Upper lobe of right lung (tissue), 1 donor: Measurements from ENCODE around the gene CCNH. TPM values are rescaled to one million over a fixed set of nuclear protein-coding genes. Genes with fewer than 3 reads are reported as not detected.

Experiments
- ATAC-seq: fragments of 200-7000 bp; cut with Tn5 transposase; one replicate; pipeline ENCODE4 v1.9.1; 2020; ENCODE audit warnings: mild to moderate bottlenecking, moderate library complexity
- DNase-seq: peaks from one replicate; pipeline ENCODE4 v3.0.0-alpha.2; 2020
- H3K27ac ChIP-seq: fragments of 200-600 bp; one replicate; pipeline ENCODE4 v1.8.0; 2022
- H3K27me3 ChIP-seq: fragments of 200-600 bp; one replicate; pipeline ENCODE4 v1.8.0; 2022; ENCODE audit warnings: mild to moderate bottlenecking
- H3K36me3 ChIP-seq: fragments of 200-600 bp; one replicate; pipeline ENCODE4 v1.8.0; 2022
- H3K4me1 ChIP-seq: fragments of 200-600 bp; one replicate; pipeline ENCODE4 v1.8.0; 2022
- H3K4me3 ChIP-seq: fragments of 200-600 bp; one replicate; pipeline ENCODE4 v1.8.0; 2022; ENCODE audit warnings: mild to moderate bottlenecking
- H3K9me3 ChIP-seq: fragments of 200-600 bp; one replicate; pipeline ENCODE4 v1.8.0; 2022
- CTCF ChIP-seq: fragments of 200-600 bp; IDR thresholded peaks from one replicate; pipeline ENCODE4 v1.8.0; 2022; ENCODE audit warnings: antibody characterized with exemption
- intact Hi-C: fragments of 100-400 bp; cut with DNase I; formaldehyde crosslinking; loops from one replicate; pipeline ENCODE4 v1.11.0; 2022
- total RNA-seq: library from RNA; stranded (reverse); fragmentation: NEBNext Ultra II Directional; extraction: Animal tissue kit (Norgen Biotek cat#: 25700); gene quantifications from one replicate; pipeline ENCODE4 v1.2.1, GENCODE V29; 2021
- donor health status: DM: no; HTN: yes; CAD: no; lungs with severe emphysema.

The CCNH gene
- total RNA-seq, 1 donor from 2014 or later: 50.4 TPM

- Histone ChIP-seq H3K27ac (no peak overlapping the region), H3K27me3 (no peaks in the 10 kb centered on the region), H3K4me1 (no peaks in the 10 kb centered on the region), H3K36me3 (no peaks in the 10 kb centered on the region), H3K9me3 (no peaks in the 10 kb centered on the region), H3K4me3 (no peak overlapping the region)
- ATAC-seq (no peak), DNase-seq (no peak)
- TF ChIP-seq CTCF: no peak
- intact Hi-C loops: no loop called here
These were observed 18.2 kb upstream of the CCNH start for GRCh38 chr5:87430863-87431457.

GRCh38 chr5:87423755-87424154 lies 11.0 kb upstream of the CCNH start:
- ATAC-seq (no peak), DNase-seq (no peak)
- no peaks in the 10 kb centered on the region for H3K9me3 ChIP-seq
- no peaks in the 10 kb centered on the region for H3K4me1 ChIP-seq
- intact Hi-C loops: no loop called here
- no peaks in the 10 kb centered on the region for H3K36me3 ChIP-seq
- H3K27ac ChIP-seq: no peak overlapping the region
- H3K4me3 ChIP-seq: no peak overlapping the region
- no peaks in the 10 kb centered on the region for H3K27me3 ChIP-seq
- no peak for TF ChIP-seq CTCF

GRCh38 chr5:87421307-87421706 lies 8.6 kb upstream of the CCNH start:
- Histone ChIP-seq H3K27me3 (no peaks in the 10 kb centered on the region), H3K4me1 (no peaks in the 10 kb centered on the region), H3K4me3 (no peak overlapping the region), H3K27ac (no peak overlapping the region), H3K36me3 (no peaks in the 10 kb centered on the region), H3K9me3 (no peaks in the 10 kb centered on the region)
- TF ChIP-seq CTCF: no peak
- intact Hi-C loops: no loop called here
- DNase-seq: no peak
- ATAC-seq: no peak

- no peak for TF ChIP-seq CTCF
- Histone ChIP-seq H3K9me3 (no peaks in the 10 kb centered on the region), H3K36me3 (no peaks in the 10 kb centered on the region), H3K4me3 (no peak overlapping the region), H3K27me3 (no peaks in the 10 kb centered on the region), H3K27ac (no peak overlapping the region), H3K4me1 (no peaks in the 10 kb centered on the region)
- ATAC-seq (no peak), DNase-seq (no peak)
- intact Hi-C loops: no loop called here
These were observed 5.8 kb upstream of the CCNH start for GRCh38 chr5:87418506-87418905.

- H3K4me1 ChIP-seq: peaks cover 15% of the 10 kb centered on the region
- DNase-seq (no peak), ATAC-seq (no peak)
- H3K36me3 ChIP-seq: peaks cover 20% of the 10 kb centered on the region
- H3K4me3 ChIP-seq: peak overlapping the region; percentile 76
- H3K27me3 ChIP-seq: no peaks in the 10 kb centered on the region
- intact Hi-C loops: no loop called here
- no peaks in the 10 kb centered on the region for H3K9me3 ChIP-seq
- TF ChIP-seq CTCF: no peak
- peak overlapping the region; percentile 98 for H3K27ac ChIP-seq
These were observed 564 bp upstream of the CCNH start for GRCh38 chr5:87413343-87413645.
